Fibroblast of lung (primary cell): ENCODE measurements around the gene KIAA1755.

ENCODE experiments used
- CTCF ChIP-seq, 2 donors: IDR thresholded peaks in 1 of 2; conservative IDR thresholded peaks in 1 of 2; 1 replicate in 1 of 2; 2 replicates in 1 of 2; pipeline ENCODE4 v1.5.1; 2011 to 2012; ENCODE audit warnings: low read length in 2 of 2, control low read depth in 1 of 2, inconsistent platforms in 1 of 2, low read depth in 1 of 2, mild to moderate bottlenecking in 1 of 2
- EZH2 ChIP-seq: IDR thresholded peaks from 2 replicates; pipeline ENCODE4 v1.5.1; 2012; ENCODE audit warnings: low read length, control low read depth, mild to moderate bottlenecking; ENCODE audit errors: missing control alignments

GRCh38 chr20:38203337-38203980 is 57.1 kb downstream of the KIAA1755 start:
- TF ChIP-seq CTCF (conservative IDR thresholded peaks at IDR 0.05 in 1 of 2, IDR thresholded peaks at IDR 0.05 in 1 of 2; ENCODE audit: low read depth in 1 of 2, low read length in 2 of 2), result no peak
- no peak for TF ChIP-seq EZH2
